ENCODE data around the gene PCMTD2. TPM values are rescaled to one million over a fixed set of nuclear protein-coding genes. Genes with fewer than 3 reads are reported as not detected.
A peak's percentile ranks its signal among the peaks of the same experiment; 100 is the strongest.

The PCMTD2 gene
- total and polyA plus RNA-seq, 2 of the 13 experiments (the other 11 are each of a cell fraction or from before 2014, with no cell fraction given), result 47.0 to 76.9 TPM

DNA sequence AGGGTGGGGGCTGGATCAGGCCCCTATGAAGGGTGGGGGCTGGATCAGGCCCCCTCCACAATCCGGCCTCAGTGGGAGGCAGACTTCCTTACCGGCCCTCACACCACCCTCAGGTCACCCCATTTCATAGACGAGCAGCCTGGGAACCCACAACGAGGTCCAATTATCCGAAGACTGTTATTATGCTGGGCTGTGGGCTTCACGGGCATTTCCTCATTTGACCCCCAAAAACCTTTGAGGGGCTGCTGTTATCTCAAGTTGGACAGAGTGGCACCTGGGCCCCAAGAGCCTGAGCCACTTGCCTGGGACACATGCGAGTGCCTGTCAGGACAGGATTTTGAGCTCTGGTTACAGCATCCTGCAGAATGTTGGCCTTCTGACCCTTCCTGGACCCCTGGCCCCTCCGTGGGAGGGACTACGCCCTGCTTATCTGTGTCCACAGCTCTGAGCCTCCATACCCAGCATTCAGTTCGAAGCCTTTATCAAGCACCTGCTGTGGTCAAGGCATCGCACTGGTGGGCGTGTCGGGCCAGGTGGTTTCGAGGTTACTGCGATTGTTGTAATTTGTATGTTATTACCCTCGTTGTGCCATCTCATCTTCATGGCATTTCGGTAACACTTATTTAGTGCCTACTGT lies 34.5 kb upstream of the PCMTD2 start (continued):
- TF ChIP-seq, protein P1, sequence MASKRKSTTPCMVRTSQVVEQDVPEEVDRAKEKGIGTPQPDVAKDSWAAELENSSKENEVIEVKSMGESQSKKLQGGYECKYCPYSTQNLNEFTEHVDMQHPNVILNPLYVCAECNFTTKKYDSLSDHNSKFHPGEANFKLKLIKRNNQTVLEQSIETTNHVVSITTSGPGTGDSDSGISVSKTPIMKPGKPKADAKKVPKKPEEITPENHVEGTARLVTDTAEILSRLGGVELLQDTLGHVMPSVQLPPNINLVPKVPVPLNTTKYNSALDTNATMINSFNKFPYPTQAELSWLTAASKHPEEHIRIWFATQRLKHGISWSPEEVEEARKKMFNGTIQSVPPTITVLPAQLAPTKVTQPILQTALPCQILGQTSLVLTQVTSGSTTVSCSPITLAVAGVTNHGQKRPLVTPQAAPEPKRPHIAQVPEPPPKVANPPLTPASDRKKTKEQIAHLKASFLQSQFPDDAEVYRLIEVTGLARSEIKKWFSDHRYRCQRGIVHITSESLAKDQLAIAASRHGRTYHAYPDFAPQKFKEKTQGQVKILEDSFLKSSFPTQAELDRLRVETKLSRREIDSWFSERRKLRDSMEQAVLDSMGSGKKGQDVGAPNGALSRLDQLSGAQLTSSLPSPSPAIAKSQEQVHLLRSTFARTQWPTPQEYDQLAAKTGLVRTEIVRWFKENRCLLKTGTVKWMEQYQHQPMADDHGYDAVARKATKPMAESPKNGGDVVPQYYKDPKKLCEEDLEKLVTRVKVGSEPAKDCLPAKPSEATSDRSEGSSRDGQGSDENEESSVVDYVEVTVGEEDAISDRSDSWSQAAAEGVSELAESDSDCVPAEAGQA (IDR thresholded peaks at IDR 0.05; ENCODE audit: low read depth), result no peak
- TF ChIP-seq, protein P1 (CRISPR knock-in tag; IDR thresholded peaks at IDR 0.05; ENCODE audit: borderline replicate concordance), result no peak
- TF ChIP-seq NAIF1 (CRISPR knock-in tag; IDR thresholded peaks at IDR 0.05; ENCODE audit: borderline replicate concordance) (no peak), ZNF737 (CRISPR knock-in tag; IDR thresholded peaks at IDR 0.05; ENCODE audit: borderline replicate concordance) (no peak), ZC3H4 (CRISPR knock-in tag; IDR thresholded peaks at IDR 0.05; ENCODE audit: borderline replicate concordance) (no peak), ZFP82 (CRISPR knock-in tag; IDR thresholded peaks at IDR 0.05; ENCODE audit: borderline replicate concordance) (no peak), CC2D1A (CRISPR knock-in tag; IDR thresholded peaks at IDR 0.05) (no peak), ZSCAN29 (CRISPR knock-in tag; conservative IDR thresholded peaks at IDR 0.05) (no peak), TBL1XR1 (IDR thresholded peaks at IDR 0.05; ENCODE audit: borderline replicate concordance, low read length, partially characterized antibody) (no peak), ZNF160 (CRISPR knock-in tag; IDR thresholded peaks at IDR 0.05) (no peak), ZNF343 (CRISPR knock-in tag; IDR thresholded peaks at IDR 0.05) (no peak), ZNF34 (CRISPR knock-in tag; IDR thresholded peaks at IDR 0.05; ENCODE audit: borderline replicate concordance) (no peak), PAWR (CRISPR knock-in tag; IDR thresholded peaks at IDR 0.05; ENCODE audit: borderline replicate concordance) (no peak), ZNF468 (CRISPR knock-in tag; IDR thresholded peaks at IDR 0.05) (no peak), CHCHD3 (CRISPR knock-in tag; IDR thresholded peaks at IDR 0.05) (no peak), FOXA1 (IDR thresholded peaks at IDR 0.05) (no peak), FOXA1 (CRISPR knock-in tag; IDR thresholded peaks at IDR 0.05) (0 out of 2 replicates have a peak, but pooled peaks have one; percentile 11), ISX (CRISPR knock-in tag; conservative IDR thresholded peaks at IDR 0.05) (no peak)
- TF ChIP-seq, protein P2, sequence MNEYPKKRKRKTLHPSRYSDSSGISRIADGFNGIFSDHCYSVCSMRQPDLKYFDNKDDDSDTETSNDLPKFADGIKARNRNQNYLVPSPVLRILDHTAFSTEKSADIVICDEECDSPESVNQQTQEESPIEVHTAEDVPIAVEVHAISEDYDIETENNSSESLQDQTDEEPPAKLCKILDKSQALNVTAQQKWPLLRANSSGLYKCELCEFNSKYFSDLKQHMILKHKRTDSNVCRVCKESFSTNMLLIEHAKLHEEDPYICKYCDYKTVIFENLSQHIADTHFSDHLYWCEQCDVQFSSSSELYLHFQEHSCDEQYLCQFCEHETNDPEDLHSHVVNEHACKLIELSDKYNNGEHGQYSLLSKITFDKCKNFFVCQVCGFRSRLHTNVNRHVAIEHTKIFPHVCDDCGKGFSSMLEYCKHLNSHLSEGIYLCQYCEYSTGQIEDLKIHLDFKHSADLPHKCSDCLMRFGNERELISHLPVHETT (CRISPR knock-in tag; conservative IDR thresholded peaks at IDR 0.05), result no peak
- TF ChIP-seq, protein P3, sequence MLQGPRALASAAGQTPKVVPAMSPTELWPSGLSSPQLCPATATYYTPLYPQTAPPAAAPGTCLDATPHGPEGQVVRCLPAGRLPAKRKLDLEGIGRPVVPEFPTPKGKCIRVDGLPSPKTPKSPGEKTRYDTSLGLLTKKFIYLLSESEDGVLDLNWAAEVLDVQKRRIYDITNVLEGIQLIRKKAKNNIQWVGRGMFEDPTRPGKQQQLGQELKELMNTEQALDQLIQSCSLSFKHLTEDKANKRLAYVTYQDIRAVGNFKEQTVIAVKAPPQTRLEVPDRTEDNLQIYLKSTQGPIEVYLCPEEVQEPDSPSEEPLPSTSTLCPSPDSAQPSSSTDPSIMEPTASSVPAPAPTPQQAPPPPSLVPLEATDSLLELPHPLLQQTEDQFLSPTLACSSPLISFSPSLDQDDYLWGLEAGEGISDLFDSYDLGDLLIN (CRISPR knock-in tag; IDR thresholded peaks at IDR 0.05; ENCODE audit: borderline replicate concordance), result no peak
- TF ChIP-seq, protein P4, sequence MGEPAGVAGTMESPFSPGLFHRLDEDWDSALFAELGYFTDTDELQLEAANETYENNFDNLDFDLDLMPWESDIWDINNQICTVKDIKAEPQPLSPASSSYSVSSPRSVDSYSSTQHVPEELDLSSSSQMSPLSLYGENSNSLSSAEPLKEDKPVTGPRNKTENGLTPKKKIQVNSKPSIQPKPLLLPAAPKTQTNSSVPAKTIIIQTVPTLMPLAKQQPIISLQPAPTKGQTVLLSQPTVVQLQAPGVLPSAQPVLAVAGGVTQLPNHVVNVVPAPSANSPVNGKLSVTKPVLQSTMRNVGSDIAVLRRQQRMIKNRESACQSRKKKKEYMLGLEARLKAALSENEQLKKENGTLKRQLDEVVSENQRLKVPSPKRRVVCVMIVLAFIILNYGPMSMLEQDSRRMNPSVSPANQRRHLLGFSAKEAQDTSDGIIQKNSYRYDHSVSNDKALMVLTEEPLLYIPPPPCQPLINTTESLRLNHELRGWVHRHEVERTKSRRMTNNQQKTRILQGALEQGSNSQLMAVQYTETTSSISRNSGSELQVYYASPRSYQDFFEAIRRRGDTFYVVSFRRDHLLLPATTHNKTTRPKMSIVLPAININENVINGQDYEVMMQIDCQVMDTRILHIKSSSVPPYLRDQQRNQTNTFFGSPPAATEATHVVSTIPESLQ (CRISPR knock-in tag; conservative IDR thresholded peaks at IDR 0.05), result no peak
